AG20443 (cell line): ENCODE measurements around the gene DNAJC11.
A peak's percentile ranks its signal among the peaks of the same experiment; 100 is the strongest.
"Not testable (repeated sequence)": the region's sequence is repeated elsewhere in the genome, so short reads cannot be mapped to it uniquely, and the experiment has no call there.

Experiments used
- DNase-seq: peaks from one replicate; pipeline ENCODE4 v3.0.0; 2012; ENCODE audit warnings: low spot score, mixed read lengths

The DNAJC11 gene

DNA sequence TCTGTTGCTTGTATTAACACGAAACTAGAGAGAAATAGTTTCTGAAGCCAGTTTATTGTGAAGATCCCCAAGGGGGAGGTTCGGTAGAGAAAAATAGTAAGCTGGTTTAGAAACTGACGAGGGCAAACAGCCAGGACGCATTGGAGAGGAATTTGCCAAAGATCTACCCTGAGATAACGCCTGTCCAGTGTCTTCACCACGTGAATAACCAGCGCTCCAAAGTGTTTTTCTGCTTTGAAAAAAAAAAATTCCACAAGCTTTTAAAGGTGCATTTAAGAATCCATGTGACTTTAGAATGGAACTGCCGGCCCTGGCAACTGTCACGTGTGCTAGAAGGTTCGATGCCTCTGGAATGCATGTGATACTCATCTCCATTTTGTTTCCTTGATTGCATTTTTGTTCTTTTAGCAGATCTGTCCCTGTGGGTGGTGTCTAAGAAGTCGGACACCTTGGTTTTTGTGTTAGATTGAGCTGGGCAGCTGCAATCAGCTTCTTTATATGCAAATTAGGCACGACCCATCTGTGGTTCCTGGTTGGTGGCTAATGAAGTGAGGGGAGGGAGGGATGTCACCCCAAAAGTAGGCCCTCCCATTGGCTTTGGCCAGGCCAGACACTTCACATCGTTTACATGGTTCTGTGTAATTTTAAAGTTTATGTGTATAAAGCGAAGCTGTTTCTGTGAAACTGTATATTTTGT, 78.2 kb downstream of the DNAJC11 start:
- no peak for DNase-seq

DNA sequence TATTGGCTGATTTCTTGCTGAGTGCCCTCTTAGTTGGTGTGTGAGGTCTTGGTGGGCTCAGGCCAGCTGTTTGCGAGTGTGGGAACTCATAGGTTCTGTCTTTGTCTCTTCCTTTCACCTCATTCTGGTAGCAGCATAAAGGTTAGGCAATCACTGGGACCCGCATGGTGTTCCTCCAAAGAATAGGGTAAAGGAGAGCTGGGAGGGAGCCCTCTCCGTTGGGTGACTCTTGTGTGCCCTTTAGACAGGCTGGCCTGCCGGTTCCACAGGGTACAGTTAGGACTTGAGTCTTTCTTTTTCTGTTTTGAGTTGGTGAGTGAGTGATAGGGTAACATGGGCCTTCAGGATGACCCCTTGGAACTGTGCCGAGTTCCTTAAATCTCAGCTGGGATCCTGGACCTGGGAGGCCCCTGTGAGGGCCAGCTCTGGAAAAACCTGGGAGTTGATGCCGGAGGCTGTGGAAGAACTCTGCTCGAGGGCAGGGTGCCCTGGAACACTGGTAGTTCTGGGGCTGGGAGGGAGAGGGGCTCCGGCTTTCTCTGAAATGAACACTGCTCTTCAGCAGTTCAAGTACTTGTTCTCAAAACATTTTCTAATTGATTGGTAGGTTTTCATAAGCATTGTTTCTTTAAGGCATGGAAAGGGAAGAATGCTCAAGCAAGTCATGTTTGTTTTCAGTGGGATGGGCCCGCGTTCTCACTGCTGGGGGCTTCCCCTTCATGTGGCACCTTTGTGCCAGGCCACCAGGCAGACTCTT, 79.0 kb downstream of the DNAJC11 start:
- no peak for DNase-seq

DNA sequence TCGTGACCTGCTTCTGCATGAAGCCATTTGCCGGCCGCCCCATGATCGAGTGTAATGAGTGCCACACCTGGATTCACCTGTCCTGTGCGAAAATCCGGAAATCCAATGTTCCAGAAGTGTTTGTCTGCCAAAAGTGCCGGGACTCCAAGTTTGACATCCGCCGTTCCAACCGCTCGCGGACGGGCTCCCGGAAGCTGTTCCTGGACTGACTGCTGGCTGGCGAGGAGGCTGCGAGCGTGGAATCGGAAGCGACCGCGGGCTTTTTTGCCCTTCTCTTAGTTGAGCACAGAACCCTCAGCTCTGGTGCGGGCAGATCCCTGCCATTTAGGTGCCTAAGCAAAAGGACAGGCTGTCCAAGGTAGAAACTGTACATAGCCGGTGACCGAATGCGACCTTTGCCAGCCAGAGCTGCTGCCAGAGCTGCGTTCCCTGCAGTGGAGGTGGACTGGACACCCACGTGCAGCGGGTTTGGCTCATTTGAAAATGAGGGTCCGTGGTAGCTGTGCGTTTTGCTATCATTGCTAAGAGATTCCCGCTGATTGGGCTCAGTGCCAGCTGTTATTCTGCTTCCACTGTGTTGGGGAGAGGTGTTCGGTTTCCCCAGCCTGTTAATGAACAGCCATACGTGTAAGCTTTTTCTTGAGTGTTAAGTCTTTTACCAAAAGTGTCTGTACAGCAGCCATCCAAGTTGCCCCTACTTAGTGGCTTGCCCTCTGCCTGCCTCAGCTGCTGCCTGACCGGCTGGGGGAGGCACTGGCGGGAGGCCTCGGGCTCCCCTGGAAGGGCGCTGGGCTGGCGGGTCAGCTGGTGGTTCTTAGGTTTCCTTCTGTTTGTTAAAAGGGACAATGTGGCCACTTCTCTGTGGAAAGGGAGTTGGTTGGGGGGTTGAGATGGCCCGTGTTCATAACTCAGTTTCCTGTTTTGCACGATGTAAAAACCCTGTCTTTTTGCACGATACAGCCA, 79.9 kb downstream of the DNAJC11 start:
- no peak for DNase-seq

DNA sequence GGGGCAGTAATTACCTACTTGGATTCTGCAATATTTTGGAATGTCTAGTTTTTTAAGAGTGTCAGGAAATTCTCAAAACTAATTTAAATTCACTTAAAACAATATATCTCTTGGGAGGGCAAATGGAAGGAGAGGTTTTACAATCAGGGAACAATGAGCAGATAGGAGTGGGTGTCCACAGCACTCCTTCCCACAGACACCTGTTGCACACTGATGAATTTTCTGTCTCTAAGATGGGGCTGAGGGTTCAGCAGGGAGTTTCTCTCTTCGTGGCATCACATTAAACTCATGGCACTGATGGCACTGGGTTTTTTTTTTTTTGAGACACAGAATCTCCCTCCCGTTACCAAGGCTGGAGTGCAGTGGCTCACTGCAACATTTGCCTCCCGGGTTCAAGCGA, 82.6 kb downstream of the DNAJC11 start:
- DNase-seq = no peak

DNA sequence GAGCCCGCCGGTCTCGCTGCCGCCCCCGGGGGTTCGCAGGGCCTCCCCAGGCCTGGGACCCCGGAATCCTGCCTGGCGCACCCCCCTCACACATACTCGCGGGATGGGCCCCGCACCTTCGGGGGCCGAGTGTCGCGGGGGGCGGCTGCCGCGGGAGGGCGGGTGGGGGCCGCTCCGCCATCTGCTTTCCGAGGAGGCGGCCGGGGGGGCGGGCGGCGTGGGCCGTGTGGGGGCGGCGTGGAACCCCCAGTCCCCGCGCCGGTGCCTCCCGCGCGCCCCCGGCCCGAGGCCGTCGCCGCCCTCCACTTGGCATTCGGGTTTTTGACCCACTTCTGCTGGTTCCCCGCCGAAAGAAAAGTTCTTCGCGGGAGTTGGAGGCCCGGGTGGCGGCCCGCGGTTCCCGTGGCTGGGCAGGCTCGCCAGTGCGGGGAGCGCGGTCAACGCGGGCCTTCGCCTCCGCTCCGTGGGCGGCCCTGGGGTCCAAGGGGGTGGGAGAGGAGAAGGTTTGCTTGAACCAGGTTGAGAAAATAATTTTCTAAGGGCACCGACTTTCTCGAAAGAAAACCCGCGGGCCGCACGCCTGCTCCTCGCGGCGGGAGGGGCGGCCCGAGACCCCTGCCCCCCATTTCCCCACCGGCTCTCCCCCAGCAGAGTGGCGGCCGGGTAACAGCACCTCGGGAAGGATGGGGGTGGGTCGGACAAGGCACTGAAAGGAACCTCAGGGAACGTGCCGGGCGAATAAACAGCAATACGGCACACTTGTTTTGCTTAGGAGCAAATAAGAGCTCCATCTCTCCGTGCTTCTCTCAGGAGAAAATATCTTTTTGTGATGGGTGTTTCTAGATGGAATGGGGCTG, 86.5 kb downstream of the DNAJC11 start:
- DNase-seq = peak; percentile 30

DNA sequence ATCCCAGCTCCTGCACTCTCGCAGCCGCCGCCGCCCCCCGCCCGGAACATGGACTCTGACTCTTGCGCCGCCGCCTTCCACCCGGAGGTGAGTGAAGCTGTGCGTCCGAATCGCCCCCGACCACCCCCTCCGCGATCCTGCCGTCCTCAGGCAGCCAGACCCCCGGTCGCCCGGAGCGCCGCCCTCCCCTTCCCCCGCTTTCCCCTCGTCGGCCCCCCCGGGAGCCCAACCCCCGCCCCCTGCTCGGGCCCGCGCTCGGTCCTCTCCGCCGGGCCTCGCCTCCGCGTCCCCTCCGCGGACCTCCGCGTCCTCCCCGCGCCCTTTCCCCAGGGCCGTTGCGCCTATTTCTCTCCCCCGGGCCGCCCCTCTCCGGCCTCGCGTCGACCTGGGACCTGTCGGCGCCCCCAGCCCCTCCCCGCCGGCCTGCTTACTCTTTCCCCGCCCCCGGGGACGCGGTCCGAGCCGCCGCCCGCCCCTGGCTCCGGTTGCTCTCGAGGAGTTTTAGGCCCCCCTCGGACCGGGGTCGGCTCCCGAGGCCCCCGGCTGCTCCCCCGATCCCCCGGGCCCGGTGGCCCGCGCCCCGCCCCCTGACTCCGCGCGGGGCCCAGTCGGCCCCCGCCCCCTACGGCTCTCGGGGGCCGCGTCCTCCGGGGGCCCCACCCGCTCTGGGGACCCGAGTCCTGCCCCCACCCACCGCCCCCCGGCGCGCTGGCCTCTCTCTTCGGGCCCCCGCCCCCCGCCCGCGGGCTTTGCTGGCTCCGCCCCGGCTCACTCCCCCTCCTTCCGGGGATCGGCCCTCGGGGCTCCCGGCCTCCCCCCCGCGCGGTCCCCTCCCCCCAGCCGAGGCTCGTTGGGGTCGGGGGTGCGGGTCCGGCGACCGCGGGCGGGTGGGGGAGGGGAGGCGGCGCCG, 87.3 kb downstream of the DNAJC11 start:
- peak; percentile 72 for DNase-seq

DNA sequence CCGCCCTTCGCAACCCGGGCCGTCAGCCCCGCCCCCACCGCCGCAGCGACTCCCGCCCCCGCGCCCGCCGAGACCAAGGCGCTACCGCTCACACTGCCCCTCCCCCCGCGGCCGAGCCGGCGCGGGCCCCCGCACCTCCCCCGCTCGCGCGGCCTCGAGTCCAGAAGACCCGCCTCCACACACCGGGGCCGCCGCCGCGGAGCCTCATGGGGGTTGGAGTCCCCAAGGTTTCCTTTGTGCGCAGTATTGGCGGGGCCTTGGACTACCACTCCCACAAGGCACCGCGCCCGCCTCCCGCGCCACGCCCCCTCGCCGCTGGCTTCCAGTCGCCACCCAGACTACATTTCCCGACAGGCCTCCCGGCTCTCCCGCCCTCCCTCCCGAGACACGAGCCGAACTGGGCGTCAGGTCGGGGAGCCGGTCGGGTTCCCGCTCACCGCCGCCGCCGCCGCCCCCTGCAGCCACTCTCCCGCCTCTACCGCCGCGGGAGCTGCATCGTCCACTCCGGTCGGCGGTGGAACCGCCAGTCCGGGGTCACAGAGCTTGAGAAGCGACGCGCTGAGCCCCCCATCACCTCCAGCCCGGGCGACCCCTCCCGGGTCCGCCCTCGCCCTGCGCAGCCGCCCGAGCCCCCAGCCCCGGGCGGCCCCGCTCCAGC, 88.1 kb downstream of the DNAJC11 start, which contains the start of gene PHF13:
PHF13 (plus strand) TSS at position 371 of the 658 bp plus-strand sequence. CDS start 336 bp downstream, outside the sequence.
- DNase-seq = peak; percentile 98

DNA sequence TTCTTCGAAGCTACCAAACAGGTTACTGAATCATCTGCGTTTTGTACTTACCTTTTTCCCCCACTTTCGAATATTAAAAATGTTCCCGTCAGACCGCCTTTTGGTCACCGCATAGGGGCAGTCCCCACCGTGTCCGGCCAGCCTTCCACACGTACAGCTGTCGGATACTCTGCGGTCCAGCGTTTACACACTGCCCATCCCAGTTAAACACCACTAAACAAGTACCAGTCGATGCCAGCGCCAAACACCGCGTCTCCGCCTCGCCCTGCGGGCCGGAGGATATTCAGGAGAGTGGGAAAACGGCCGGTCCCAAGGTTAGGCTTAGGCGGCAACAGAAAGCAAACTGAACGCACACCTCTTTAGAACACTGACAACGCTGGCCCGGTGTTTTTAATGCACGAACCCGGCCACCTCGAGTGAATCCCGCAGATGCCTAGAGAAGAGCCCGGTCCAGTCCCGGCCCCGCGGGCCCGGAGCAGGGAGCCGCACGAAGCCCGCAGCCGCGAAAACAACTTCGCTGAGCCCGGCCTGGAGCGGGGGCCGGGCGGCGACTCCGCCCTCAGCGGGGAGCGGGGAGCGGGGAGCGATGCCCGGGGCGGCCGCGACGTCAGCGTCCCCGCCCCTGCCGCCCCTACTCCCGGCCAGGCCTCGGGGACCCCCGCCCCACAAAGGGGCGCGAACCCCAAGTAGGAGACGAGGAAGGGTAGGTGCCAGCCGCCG, 88.8 kb downstream of the DNAJC11 start:
- peak; percentile 88 for DNase-seq

DNA sequence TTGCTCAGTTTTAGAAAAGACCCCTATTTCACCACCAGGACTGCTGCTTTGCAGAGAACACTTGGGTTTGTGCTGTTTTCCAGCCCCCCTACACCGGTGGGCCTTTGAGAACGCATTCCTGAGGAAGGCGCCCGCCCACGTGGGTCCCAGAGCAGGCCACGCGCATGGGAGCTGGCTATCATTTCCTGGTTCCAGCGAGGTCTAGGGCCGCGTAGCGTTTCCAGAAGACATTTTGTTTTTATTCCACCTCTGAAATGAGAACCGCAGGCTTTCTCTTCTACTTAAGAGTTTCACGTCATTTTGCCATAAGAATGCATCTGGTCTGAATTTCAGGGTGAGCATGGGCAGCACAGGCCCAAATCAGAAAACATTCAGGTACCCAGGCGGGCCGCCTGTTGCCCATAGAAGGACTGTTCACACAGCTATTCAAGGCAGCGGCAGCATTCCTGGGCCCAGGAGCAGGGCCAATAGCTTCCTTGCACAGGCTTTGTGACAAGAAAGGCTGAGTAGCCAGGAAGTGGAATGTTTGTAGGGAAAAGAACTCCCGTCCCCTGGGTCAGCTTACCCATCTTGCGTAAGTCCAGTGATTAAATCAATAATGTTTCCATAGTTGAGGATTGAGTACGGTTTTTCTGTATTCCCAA, 97.6 kb downstream of the DNAJC11 start:
- DNase-seq = peak; percentile 76

DNA sequence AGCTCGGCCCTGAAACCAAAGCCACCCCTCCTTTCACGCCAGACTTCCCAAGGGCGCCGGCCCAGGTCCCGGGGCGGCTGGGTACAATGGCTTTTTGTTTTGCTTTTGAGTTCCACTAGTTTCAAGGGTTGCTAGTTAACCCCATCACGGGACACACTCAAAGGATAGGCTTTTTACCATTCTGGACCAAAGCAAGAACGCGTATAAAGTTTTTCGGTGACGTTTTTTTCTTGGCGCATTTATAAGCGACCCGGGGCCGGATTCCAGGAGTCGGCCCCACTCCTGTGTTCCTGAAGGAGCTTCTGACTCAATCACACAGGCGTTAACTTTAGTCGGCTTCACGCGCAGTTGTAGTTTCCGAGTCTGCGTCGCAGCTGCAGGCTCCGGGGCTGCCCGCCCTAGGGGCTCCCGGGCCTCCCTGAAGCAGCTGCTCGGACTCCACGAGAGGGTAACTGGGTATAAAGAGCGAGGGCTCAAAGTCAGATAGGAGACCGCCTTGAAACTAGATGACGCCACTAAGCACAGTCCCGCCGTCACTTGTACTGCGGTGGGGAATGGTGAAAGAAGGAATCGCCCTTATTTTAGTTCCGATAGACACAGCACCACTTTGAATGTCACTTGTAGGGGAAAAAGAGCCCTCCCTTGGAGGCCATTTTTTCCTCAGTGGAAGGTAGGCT, 98.2 kb downstream of the DNAJC11 start:
- DNase-seq = peak; percentile 62

DNA sequence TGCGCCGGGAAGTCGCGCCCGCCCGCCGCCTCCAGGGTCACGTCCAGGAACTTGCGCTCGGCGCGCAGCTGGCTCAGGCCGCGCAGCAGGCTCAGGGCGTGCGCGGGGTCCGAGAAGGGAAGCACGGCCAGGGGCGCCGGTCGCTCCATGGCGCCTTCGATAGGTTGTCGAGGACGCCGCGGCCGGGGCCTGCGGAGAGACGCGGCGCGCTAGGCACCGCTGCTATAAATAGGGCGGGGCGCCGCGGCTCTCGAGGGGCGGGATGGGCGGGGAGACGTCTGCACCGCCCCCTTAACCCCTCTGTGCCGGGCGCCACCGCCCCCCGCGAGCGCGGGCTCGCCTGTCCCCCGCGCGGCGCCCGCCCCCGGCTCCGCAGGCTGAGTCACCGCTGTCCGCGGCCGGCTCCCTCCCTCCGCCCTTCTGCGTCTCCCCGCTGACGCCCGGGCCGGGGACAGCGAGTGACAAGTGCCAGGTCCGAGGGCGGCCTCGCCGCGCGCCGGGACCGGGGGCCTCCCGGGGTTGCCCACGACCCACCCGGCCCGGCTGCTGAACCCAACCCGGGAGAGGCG, 98.9 kb downstream of the DNAJC11 start, which contains the start of gene KLHL21:
KLHL21 (minus strand) TSS at position 201 of the 569 bp plus-strand sequence; CDS start at position 149, 52 bp downstream.
- DNase-seq = peak; percentile 95

DNA sequence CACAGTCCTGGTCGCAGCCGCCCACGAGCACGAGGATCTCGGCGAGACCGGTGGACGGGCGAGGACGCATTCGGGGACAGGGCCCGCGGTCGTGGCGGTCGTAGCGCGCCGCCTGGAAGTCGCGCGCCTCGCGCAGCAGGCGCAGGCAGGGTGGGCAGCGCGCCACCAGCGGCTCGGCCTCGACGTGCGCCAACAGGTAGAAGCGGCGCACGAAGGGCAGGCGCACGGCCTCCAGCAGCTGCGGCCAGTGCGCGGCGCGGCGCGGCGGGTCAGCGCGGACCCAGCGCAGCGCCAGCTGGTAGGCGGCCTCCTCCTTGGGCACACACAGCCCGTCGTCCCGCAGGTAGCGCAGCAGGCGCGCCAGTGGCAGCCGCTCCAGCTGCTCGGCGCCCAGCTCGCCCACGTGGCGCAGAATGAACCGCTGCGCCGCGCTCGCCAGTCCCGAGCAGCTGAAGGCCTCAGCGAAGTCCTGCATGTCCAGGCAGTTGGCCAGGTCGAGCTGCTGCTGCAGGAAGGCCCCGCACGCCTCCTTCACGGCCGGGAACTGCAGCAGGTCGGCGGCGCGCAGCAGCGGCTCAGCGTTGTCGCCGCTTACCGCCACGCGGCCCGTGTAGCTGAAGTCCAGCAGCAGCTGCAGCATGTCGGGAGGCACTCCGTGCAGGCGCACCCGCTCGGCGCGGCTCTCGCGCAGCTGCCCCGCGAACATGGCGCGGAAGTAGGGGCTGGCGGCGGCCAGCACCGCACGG, 99.5 kb downstream of the DNAJC11 start:
- no peak for DNase-seq

DNA sequence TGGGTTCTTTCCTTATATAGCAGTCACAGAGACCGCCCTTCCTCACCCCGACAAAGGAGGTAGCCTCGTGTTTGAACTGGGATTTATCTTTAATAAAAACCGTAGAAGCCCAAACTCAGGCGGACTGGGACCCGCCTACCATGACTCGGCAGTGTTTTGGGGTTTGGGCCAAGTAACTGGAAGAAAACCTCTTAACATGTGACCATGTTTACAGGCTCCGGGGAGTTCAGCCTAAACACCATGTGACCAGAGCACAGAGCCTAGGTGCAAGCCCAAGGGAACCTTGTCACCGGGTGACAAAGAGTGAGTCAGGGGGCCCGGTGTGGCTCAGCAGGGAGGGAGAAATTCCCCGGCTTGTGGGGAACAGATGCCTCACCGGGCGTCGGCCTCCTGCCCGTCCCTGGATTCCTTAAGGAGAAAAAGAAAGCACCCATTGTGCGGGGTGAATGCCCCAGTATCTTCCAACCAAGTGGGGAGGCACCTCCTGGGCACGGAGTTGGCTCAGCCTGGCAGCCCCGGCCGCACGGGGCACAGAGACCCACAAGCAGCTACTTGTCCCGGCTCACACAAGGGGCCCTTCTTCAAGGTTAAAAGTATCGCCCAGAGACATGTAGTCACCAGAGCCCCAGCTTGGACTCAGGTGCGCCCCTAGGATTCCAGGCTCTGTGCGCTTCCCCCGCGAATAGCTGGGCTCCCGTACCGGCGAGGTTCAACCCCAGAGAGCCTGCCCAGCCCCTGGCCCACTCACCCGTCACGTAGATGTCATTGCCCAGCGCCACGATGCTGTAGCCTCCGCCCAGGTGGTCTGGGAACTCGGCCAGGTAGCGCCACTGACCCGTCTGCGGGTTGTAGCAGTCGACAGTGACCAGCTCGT, 100.3 kb downstream of the DNAJC11 start:
- DNase-seq = peak; percentile 86

DNA sequence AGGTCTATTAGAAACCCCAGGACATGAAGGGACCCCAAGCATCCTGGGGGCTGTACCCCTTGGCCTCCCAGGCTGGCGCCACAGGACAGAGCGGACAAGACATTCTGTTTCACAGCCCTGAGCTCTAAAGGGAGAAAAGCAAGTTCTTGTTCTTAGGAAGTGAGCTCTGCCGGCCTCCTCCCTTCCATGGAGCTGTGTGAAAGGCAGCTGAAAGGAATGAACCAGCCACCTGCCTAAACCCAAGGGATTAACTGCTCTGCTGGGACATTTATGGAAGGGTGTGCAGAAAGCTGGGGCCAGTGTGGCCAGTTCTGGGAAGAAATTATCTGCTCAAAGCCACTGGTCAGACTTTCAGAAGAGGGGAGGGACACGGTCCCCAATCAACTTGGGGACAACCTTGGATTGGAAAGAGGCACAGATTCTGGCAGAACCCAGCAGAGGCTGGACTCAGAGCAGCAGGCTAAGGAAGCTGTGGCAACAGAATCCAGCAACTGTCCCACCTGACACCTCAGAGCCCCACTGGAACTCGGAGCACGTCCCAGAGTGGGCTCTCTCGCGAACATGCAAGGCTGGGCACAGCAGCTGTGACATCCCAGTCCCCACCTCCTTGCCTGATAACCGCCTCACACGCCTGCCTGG, 101.1 kb downstream of the DNAJC11 start:
- DNase-seq = no peak

DNA sequence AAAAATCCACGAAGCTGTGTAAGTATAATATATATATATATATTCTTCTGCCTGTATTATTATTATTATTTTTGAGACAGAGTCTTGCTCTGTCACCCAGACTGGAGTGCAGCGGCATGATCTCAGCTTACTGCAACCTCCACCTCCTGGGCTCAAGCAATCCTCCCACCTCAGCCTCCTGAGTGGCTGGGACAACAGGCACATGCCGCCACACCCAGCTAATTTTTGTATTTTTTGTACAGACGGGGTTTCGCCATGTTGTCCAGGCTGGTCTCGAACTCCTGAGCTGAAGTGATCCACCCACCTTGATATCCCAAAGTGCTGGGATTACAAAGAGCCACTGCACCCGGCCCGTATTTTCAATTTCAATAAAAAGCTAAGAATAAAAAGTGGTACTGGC, 101.6 kb downstream of the DNAJC11 start:
- not testable (repeated sequence) for DNase-seq
